K562 (cell line): ENCODE results near the gene SIRT2.

Source experiments
- ATF2 ChIP-seq: sonication (generic); formaldehyde crosslinking; IDR thresholded peaks from 2 replicates; pipeline ENCODE4 v1.8.1; 2022; ENCODE audit warnings: missing genetic modification reagents
- DIDO1 ChIP-seq: fragments of 450-650 bp; IDR thresholded peaks from 2 replicates; pipeline ENCODE4 v1.6.1; 2016; ENCODE audit warnings: low read depth, missing biosample characterization, missing genetic modification characterization
- FOSL1 ChIP-seq: fragments of 200-800 bp; sonication (Bioruptor generic); conservative IDR thresholded peaks from 2 replicates; pipeline ENCODE4 v1.6.1; 2016; ENCODE audit warnings: missing genetic modification characterization, missing compliant biosample characterization
- GABPB1 ChIP-seq: sonication (generic); formaldehyde crosslinking; IDR thresholded peaks from 2 replicates; pipeline ENCODE4 v1.8.0; 2022; ENCODE audit warnings: mild to moderate bottlenecking, missing genetic modification reagents
- HNRNPK ChIP-seq: fragments of 200-400 bp; formaldehyde crosslinking; IDR thresholded peaks from one replicate; pipeline ENCODE4 v1.6.1; 2018; ENCODE audit warnings: mild to moderate bottlenecking, low read depth, low read length; ENCODE audit not compliant: poor library complexity, severe bottlenecking
- RERE ChIP-seq: sonication (generic); formaldehyde crosslinking; IDR thresholded peaks from 2 replicates; pipeline ENCODE4 v1.8.0; 2023; ENCODE audit warnings: missing genetic modification reagents, mild to moderate bottlenecking, borderline replicate concordance
- REST ChIP-seq, 2 experiments: fragments of 450-650 bp; formaldehyde crosslinking in 1 of 2; IDR thresholded peaks; 2 replicates each; pipeline versions ENCODE4 v1.4.0 to v1.6.1; 2014 to 2020; ENCODE audit warnings: mild to moderate bottlenecking in 2 of 2, borderline replicate concordance in 1 of 2, low read depth in 1 of 2
- RFX5 ChIP-seq: IDR thresholded peaks from 2 replicates; pipeline ENCODE4 v1.6.1; 2011; ENCODE audit warnings: low read depth, mild to moderate bottlenecking, improper control_type of control experiment, low read length
- RUNX1 ChIP-seq: sonication (generic); IDR thresholded peaks from 2 replicates; pipeline ENCODE4 v1.6.1; 2016; ENCODE audit warnings: antibody characterized with exemption, low read depth
- ZNF639 ChIP-seq, 2 experiments: fragments of 200-800 bp in 1 of 2; sonication (Bioruptor generic) in 1 of 2; sonication (generic) in 1 of 2; formaldehyde crosslinking in 1 of 2; IDR thresholded peaks in 1 of 2; conservative IDR thresholded peaks in 1 of 2; 2 replicates each; pipeline versions ENCODE4 v1.5.0 to v1.6.1; 2016 to 2020; ENCODE audit warnings: missing compliant biosample characterization in 1 of 2, missing genetic modification characterization in 1 of 2, missing genetic modification reagents in 1 of 2
- ZNF76 ChIP-seq: fragments of 250-450 bp; sonication (Bioruptor Pico); IDR thresholded peaks from 2 replicates; pipeline ENCODE4 v1.4.0; 2020; ENCODE audit warnings: mild to moderate bottlenecking, moderate library complexity, borderline replicate concordance

- TF ChIP-seq FOSL1 (tag) (no peak), RERE (CRISPR knock-in tag) (no peak), RUNX1 (no peak), GABPB1 (CRISPR knock-in tag) (no peak), ATF2 (CRISPR knock-in tag) (no peak), REST (IDR thresholded peaks at IDR 0.05; ENCODE audit: borderline replicate concordance) (no peak), REST (CRISPR knock-in tag; IDR thresholded peaks at IDR 0.05; ENCODE audit: low read depth) (no peak), ZNF76 (no peak), RFX5 (no peak), ZNF639 (CRISPR knock-in tag; conservative IDR thresholded peaks at IDR 0.05 in 1 of 2, IDR thresholded peaks at IDR 0.05 in 1 of 2) (no peak), DIDO1 (tag) (no peak), HNRNPK (no peak)
Observed at GRCh38 chr19:38893341-38893771, 6.1 kb downstream of the SIRT2 start.
